H1 (cell line): ENCODE measurements around the gene MYO1G. TPM values are rescaled to one million over a fixed set of nuclear protein-coding genes. Genes with fewer than 3 reads are reported as not detected.

Source experiments
- CTCF ChIA-PET: fragments of 300-600 bp; sonication (Branson Sonifier 250); formaldehyde crosslinking; loops from one replicate; lab custom pipeline; 2021; ENCODE audit not compliant: partially characterized antibody; lab: Charles Lee
- POLR2A ChIA-PET: fragments of 300-600 bp; sonication (Branson Sonifier 250); formaldehyde crosslinking; loops from one replicate; lab custom pipeline; 2021; ENCODE audit warnings: inconsistent platforms; ENCODE audit not compliant: partially characterized antibody; lab: Charles Lee
- DNase-seq, 2 experiments: peaks; one replicate each; pipeline versions ENCODE4 v3.0.0 to v3.0.0-alpha.2; 2010 to 2022; ENCODE audit warnings: low spot score in 2 of 2, low read depth in 1 of 2, mixed read lengths in 1 of 2
- FAIRE-seq: peaks from 2 replicates; lab custom pipeline; 2011; peaks lifted over from hg19 to GRCh38; lab: Jason Lieb, UNC
- H2AFZ ChIP-seq: 2 replicates; pipeline ENCODE4 v1.8.1; 2012; ENCODE audit warnings: low read length, inconsistent platforms
- H2AK5ac ChIP-seq: 2 replicates; pipeline ENCODE4 v1.6.1; 2013; ENCODE audit warnings: low read depth, low read length
- H2BK120ac ChIP-seq: replicated peaks from 2 replicates; pipeline ENCODE3; 2013; ENCODE audit warnings: low read depth, low read length, inconsistent platforms
- H2BK12ac ChIP-seq: 2 replicates; pipeline ENCODE4 v1.6.1; 2013; ENCODE audit warnings: low read depth, low read length
- H2BK15ac ChIP-seq: 2 replicates; pipeline ENCODE4 v1.6.1; 2013; ENCODE audit warnings: low read length
- H2BK20ac ChIP-seq: 2 replicates; pipeline ENCODE4 v1.6.1; 2013; ENCODE audit warnings: low read length
- H2BK5ac ChIP-seq: 2 replicates; pipeline ENCODE4 v1.6.1; 2013; ENCODE audit warnings: low read depth, low read length
- H3K14ac ChIP-seq: 2 replicates; pipeline ENCODE4 v1.6.1; 2013; ENCODE audit warnings: inconsistent platforms; ENCODE audit not compliant: insufficient read length
- H3K18ac ChIP-seq: 2 replicates; pipeline ENCODE4 v1.6.1; 2013; ENCODE audit warnings: low read length; ENCODE audit errors: extremely low read depth
- H3K23ac ChIP-seq: 2 replicates; pipeline ENCODE4 v1.6.1; 2013; ENCODE audit warnings: inconsistent platforms; ENCODE audit not compliant: insufficient read length
- H3K23me2 ChIP-seq: 2 replicates; pipeline ENCODE4 v1.6.1; 2013; ENCODE audit warnings: low read depth, low read length
- H3K27ac ChIP-seq: 2 replicates; pipeline ENCODE4 v1.6.1; 2011; ENCODE audit warnings: low read depth, low read length, inconsistent platforms
- H3K27me3 ChIP-seq, 4 experiments: replicated peaks in 1 of 4; 1 replicate in 1 of 4; 2 replicates in 3 of 4; pipeline versions ENCODE4 v1.6.1 to v1.8.1; 2011 to 2013; ENCODE audit warnings: low read length in 3 of 4, mild to moderate bottlenecking in 3 of 4, inconsistent platforms in 2 of 4, mixed read lengths in 2 of 4, moderate library complexity in 1 of 4; ENCODE audit not compliant: control insufficient read depth in 3 of 4, insufficient read depth in 3 of 4; ENCODE audit errors: extremely low read depth in 1 of 4
- H3K36me3 ChIP-seq, 4 experiments: 2 replicates each; pipeline versions ENCODE4 v1.6.1 to v1.8.1; 2011 to 2013; ENCODE audit warnings: mild to moderate bottlenecking in 4 of 4, low read length in 3 of 4, moderate library complexity in 2 of 4, control low read depth in 1 of 4, inconsistent platforms in 1 of 4; ENCODE audit not compliant: insufficient read depth in 4 of 4, control insufficient read depth in 2 of 4
- H3K4ac ChIP-seq: replicated peaks from 2 replicates; pipeline ENCODE3; 2013; ENCODE audit warnings: low read length, low read depth, mixed read lengths, inconsistent platforms; ENCODE audit not compliant: insufficient read length
- H3K4me1 ChIP-seq, 4 experiments: replicated peaks in 1 of 4; 1 replicate in 1 of 4; 2 replicates in 3 of 4; pipeline versions ENCODE4 v1.6.1 to v1.8.1; 2011 to 2013; ENCODE audit warnings: low read length in 3 of 4, inconsistent platforms in 2 of 4, mixed read lengths in 1 of 4; ENCODE audit not compliant: insufficient read depth in 4 of 4, control insufficient read depth in 3 of 4
- H3K4me2 ChIP-seq, 2 experiments: 2 replicates each; pipeline versions ENCODE4 v1.6.1 to v1.8.1; 2011 to 2013; ENCODE audit warnings: low read depth in 2 of 2, low read length in 2 of 2, control low read depth in 1 of 2, inconsistent platforms in 1 of 2, mild to moderate bottlenecking in 1 of 2; ENCODE audit not compliant: insufficient read depth in 1 of 2
- H3K4me3 ChIP-seq, 4 experiments: fragments of 200-600, 300-600 bp in 1 of 4; sonication (generic), shearing (Covaris generic), sonication (Bioruptor Twin) in 1 of 4; 2 replicates each; pipeline versions ENCODE4 v1.5.1 to v1.8.1; 2011 to 2016; ENCODE audit warnings: low read length in 4 of 4, low read depth in 3 of 4, control low read depth in 2 of 4, inconsistent platforms in 2 of 4, mild to moderate bottlenecking in 2 of 4, mixed read lengths in 1 of 4, moderate library complexity in 1 of 4; ENCODE audit not compliant: insufficient read depth in 2 of 4; ENCODE audit errors: extremely low read depth in 1 of 4
- H3K56ac ChIP-seq: replicated peaks from 2 replicates; pipeline ENCODE3; 2013; ENCODE audit warnings: low read depth, mild to moderate bottlenecking, mixed read lengths, low read length, inconsistent platforms; ENCODE audit not compliant: insufficient read length
- H3K79me1 ChIP-seq: 2 replicates; pipeline ENCODE4 v1.6.1; 2013; ENCODE audit warnings: low read depth, low read length, control low read depth
- H3K79me2 ChIP-seq, 2 experiments: 2 replicates each; pipeline versions ENCODE4 v1.6.1 to v1.8.1; 2012 to 2013; ENCODE audit warnings: low read length in 2 of 2, mild to moderate bottlenecking in 2 of 2, inconsistent platforms in 1 of 2; ENCODE audit not compliant: insufficient read depth in 2 of 2, control insufficient read depth in 1 of 2
- H3K9ac ChIP-seq, 4 experiments: replicated peaks in 1 of 4; 1 replicate in 1 of 4; 2 replicates in 3 of 4; pipeline versions ENCODE4 v1.6.1 to v1.8.1; 2011 to 2013; ENCODE audit warnings: low read depth in 3 of 4, low read length in 3 of 4, control low read depth in 2 of 4, mild to moderate bottlenecking in 2 of 4, moderate library complexity in 2 of 4, inconsistent platforms in 1 of 4; ENCODE audit errors: extremely low read depth in 1 of 4
- H3K9me3 ChIP-seq, 2 experiments: 2 replicates each; pipeline versions ENCODE4 v1.6.1 to v1.8.1; 2012 to 2013; ENCODE audit warnings: mild to moderate bottlenecking in 2 of 2, moderate library complexity in 2 of 2, control low read depth in 1 of 2, inconsistent platforms in 1 of 2, low read depth in 1 of 2, low read length in 1 of 2, mixed read lengths in 1 of 2; ENCODE audit not compliant: insufficient read depth in 2 of 2
- H4K20me1 ChIP-seq, 2 experiments: replicated peaks in 1 of 2; 2 replicates each; pipeline versions ENCODE3 to v1.8.1; 2011 to 2013; ENCODE audit warnings: inconsistent platforms in 2 of 2, low read length in 2 of 2, mild to moderate bottlenecking in 1 of 2; ENCODE audit not compliant: insufficient read depth in 2 of 2, control insufficient read depth in 1 of 2
- H4K5ac ChIP-seq: 2 replicates; pipeline ENCODE4 v1.6.1; 2013; ENCODE audit warnings: low read length, low read depth, mixed read lengths, inconsistent platforms; ENCODE audit not compliant: insufficient read length
- H4K8ac ChIP-seq: 2 replicates; pipeline ENCODE4 v1.8.0; 2013; ENCODE audit warnings: mild to moderate bottlenecking, moderate library complexity, low read length, inconsistent platforms; ENCODE audit not compliant: insufficient read depth; ENCODE audit errors: extremely low read depth
- H4K91ac ChIP-seq: replicated peaks from 2 replicates; pipeline ENCODE3; 2013; ENCODE audit warnings: low read length, mixed read lengths, inconsistent platforms; ENCODE audit not compliant: insufficient read length
- CREB1 ChIP-seq: IDR thresholded peaks from 2 replicates; pipeline ENCODE4 v1.6.1; 2012; ENCODE audit warnings: inconsistent platforms
- POLR2AphosphoS5 ChIP-seq: IDR thresholded peaks from 2 replicates; pipeline ENCODE4 v1.6.1; 2011; ENCODE audit warnings: low read depth, low read length
- WGBS, 2 experiments: shearing (Covaris generic) in 1 of 2; methylation state at CpG; one replicate each; pipeline versions ENCODE4 v1.1.6 to v1.1.7; 2013 to 2015; ENCODE audit warnings: low lambda C conversion rate in 2 of 2, mixed read lengths in 2 of 2, inconsistent platforms in 1 of 2, low coverage in 1 of 2, missing lambda C conversion rate in 1 of 2; ENCODE audit not compliant: insufficient replicate concordance in 2 of 2, insufficient coverage in 1 of 2, insufficient read length in 1 of 2; ENCODE audit errors: extremely low coverage in 1 of 2, missing lambda C conversion rate in 1 of 2; 5-methylcytosine and 5-hydroxymethylcytosine counted together
- polyA plus RNA-seq, 7 experiments: library from polyadenylated mRNA; depleted of rRNA in 3 of 7; stranded (reverse) in 5 of 7; unstranded in 2 of 7; fragments of >200 nt in 5 of 7; fragments of 200-250 nt in 2 of 7; gene quantifications; 1 replicate in 5 of 7; 2 replicates in 1 of 7; 4 replicates in 1 of 7; pipeline versions ENCODE4 v1.2.1 to v1.2.3, GENCODE V29; 2011 to 2013; ENCODE audit warnings: missing spikeins in 2 of 7, mixed read lengths in 2 of 7
- total RNA-seq: library from RNA; stranded (reverse); fragmentation: NEBNext Ultra II Directional; extraction: Animal tissue kit (Norgen Biotek cat#: 25700); gene quantifications from 2 replicates; pipeline ENCODE4 v1.2.1, GENCODE V29; 2021

Gene MYO1G
- total and polyA plus RNA-seq, 2 of the 8 experiments (the other 6 are each of a cell fraction or from before 2014, with no cell fraction given) = 0.08 to 0.19 TPM

GRCh38 chr7:44984478-44984758, 5.6 kb upstream of the MYO1G start:
- Histone ChIP-seq H3K36me3 (peaks cover 17 to 39% (median 33%) of the 10 kb centered on the region in 4 experiments), H3K18ac (no peak overlapping the region), H3K9me3 (no peaks in the 10 kb centered on the region), H4K91ac (no peak overlapping the region), H4K20me1 (peaks cover 8 to 18% of the 10 kb centered on the region in 2 experiments), H3K56ac (no peak overlapping the region), H3K27ac (no peak overlapping the region), H2BK5ac (no peak overlapping the region), H2AK5ac (no peak overlapping the region), H4K8ac (no peak overlapping the region), H2BK120ac (no peak overlapping the region), H3K14ac (no peak overlapping the region), H3K4ac (no peak overlapping the region), H3K4me2 (peak overlapping the region; percentile 88 to 98), H3K23ac (no peak overlapping the region), H2AFZ (no peak overlapping the region), H3K4me3 (peak overlapping the region; percentile 12 to 96 (median 90); a peak in 6 of 8 replicates), H2BK15ac (no peak overlapping the region), H3K79me2 (peaks cover 18 to 26% of the 10 kb centered on the region in 2 experiments), H2BK12ac (no peak overlapping the region), H3K27me3 (no peaks in the 10 kb centered on the region), H4K5ac (no peak overlapping the region), H3K79me1 (no peaks in the 10 kb centered on the region), H3K9ac (peak overlapping the region in 1 of 4 experiments; percentile 50; a peak in 1 of 7 replicates), H2BK20ac (no peak overlapping the region), H3K4me1 (peaks cover 0 to 7% (median 5%) of the 10 kb centered on the region in 4 experiments; a peak in 3 of 7 replicates), H3K23me2 (peaks cover 9% of the 10 kb centered on the region; the same call in 1 of the 2 replicates)
- 90% methylated on average over 3 of the region's 3 CpGs; no CpG with 5 or more reads in 1 of the 2 experiments for WGBS, 2 experiments
- ChIA-PET CTCF (interaction anchor here (0.6 to 5.4 kb wide), 2 partner anchors 11 to 186 kb away, joined by 3 to 43 read pairs; no protein-coding TSS in a partner anchor), POLR2A (interaction anchor here (0.9 to 13.3 kb wide), 10 partner anchors 10 to 220 kb away, joined by 3 to 327 read pairs (median 8); partner anchors contain the start of genes CCM2, H2AZ2 and TBRG4)
- TF ChIP-seq CREB1 (no peak), POLR2AphosphoS5 (0 out of 2 replicates have a peak, but pooled peaks have one; percentile 21)
- no peak for FAIRE-seq
- no peak for DNase-seq
